Prostate gland (tissue), 2 donors: ENCODE data around the gene RTF1. TPM values are rescaled to one million over a fixed set of nuclear protein-coding genes. Genes with fewer than 3 reads are reported as not detected.

Source experiments
- DNase-seq: peaks from one replicate; pipeline ENCODE4 v3.0.0-alpha.2; 2019; ENCODE audit warnings: low spot score
- H3K27ac ChIP-seq, 2 donors: fragments of 200-600 bp; sonication (generic); 2 replicates each; pipeline ENCODE4 v1.5.1; 2017 to 2019
- H3K27me3 ChIP-seq: fragments of 200-600 bp; sonication (generic); replicated peaks from 2 replicates; pipeline ENCODE4 v1.5.1; 2019; ENCODE audit not compliant: insufficient read depth
- H3K36me3 ChIP-seq, 2 donors: fragments of 200-600 bp; sonication (generic); 1 replicate in 1 of 2; 2 replicates in 1 of 2; pipeline versions ENCODE4 v1.5.1 to v1.8.1; 2017 to 2019
- H3K4me1 ChIP-seq: fragments of 200-600 bp; sonication (generic); replicated peaks from 2 replicates; pipeline ENCODE4 v1.5.1; 2019
- H3K4me3 ChIP-seq, 2 donors: fragments of 200-600 bp; sonication (generic); 2 replicates each; pipeline ENCODE4 v1.5.1; 2017 to 2019
- H3K9me3 ChIP-seq: fragments of 200-600 bp; sonication (generic); 2 replicates; pipeline ENCODE4 v1.5.1; 2017
- CTCF ChIP-seq, 4 experiments: fragments of 200-600 bp in 2 of 4; fragments of 450-650 bp in 2 of 4; sonication (generic) in 2 of 4; IDR thresholded peaks; 1 replicate in 3 of 4; 2 replicates in 1 of 4; pipeline ENCODE4 v1.5.1; 2016 to 2019; ENCODE audit warnings: antibody characterized with exemption in 4 of 4, mild to moderate bottlenecking in 2 of 4, moderate library complexity in 2 of 4
- POLR2A ChIP-seq: fragments of 450-650 bp; IDR thresholded peaks from one replicate; pipeline ENCODE4 v1.6.1; 2016; ENCODE audit warnings: antibody characterized with exemption, mild to moderate bottlenecking
- POLR2AphosphoS5 ChIP-seq: sonication (generic); formaldehyde crosslinking; IDR thresholded peaks from one replicate; pipeline ENCODE4 v1.6.1; 2017; ENCODE audit warnings: antibody characterized with exemption
- WGBS: methylation state at CpG from one replicate; pipeline ENCODE4 v1.1.5; 2018; 5-methylcytosine and 5-hydroxymethylcytosine counted together
- intact Hi-C: fragments of 100-400 bp; cut with DNase I; formaldehyde crosslinking; loops from one replicate; pipeline ENCODE4 v1.14.2; 2022
- total RNA-seq, 2 donors: library from RNA; depleted of rRNA; stranded (reverse); fragments of >200 nt; gene quantifications; one replicate each; pipeline ENCODE4 v1.1.0, GENCODE V29; 2016

Gene RTF1
- total RNA-seq, 2 donors from 2014 or later = 23.8 to 52.4 TPM

- Histone ChIP-seq H3K27me3 (peaks cover 21% of the 10 kb centered on the region), H3K4me3 (peak overlapping the region in 1 of 2 donors; percentile 20), H3K27ac (no peak overlapping the region), H3K36me3 (no peaks in the 10 kb centered on the region), H3K4me1 (peaks cover 16% of the 10 kb centered on the region), H3K9me3 (no peaks in the 10 kb centered on the region)
- no peak for DNase-seq
- intact Hi-C loops = no loop called here
- no peak for TF ChIP-seq POLR2AphosphoS5
- 10% methylated on average over 25 of the region's 56 CpGs for WGBS
These were observed 94.5 kb downstream of the RTF1 start for GRCh38 chr15:41511331-41511898.

- no peak for DNase-seq
- H3K36me3 ChIP-seq = no peaks in the 10 kb centered on the region
- peak overlapping the region in 1 of 2 donors; percentile 20 for H3K4me3 ChIP-seq
- TF ChIP-seq CTCF (IDR thresholded peaks at IDR 0.05) (no peak), POLR2AphosphoS5 (no peak), POLR2A (no peak)
- intact Hi-C loops = no loop called here
- no peak overlapping the region for H3K27ac ChIP-seq
- H3K9me3 ChIP-seq = no peaks in the 10 kb centered on the region
- peaks cover 21% of the 10 kb centered on the region for H3K27me3 ChIP-seq
- WGBS = under 1% methylated on average over 33 of the region's 49 CpGs
- H3K4me1 ChIP-seq = peaks cover 16% of the 10 kb centered on the region
These were observed 95.0 kb downstream of the RTF1 start for GRCh38 chr15:41511899-41512369.

GRCh38 chr15:41512512-41512939, 95.6 kb downstream of the RTF1 start:
- no peak for DNase-seq
- Histone ChIP-seq H3K4me3 (peak overlapping the region in 1 of 2 donors; percentile 9), H3K27ac (no peak overlapping the region), H3K27me3 (peaks cover 21% of the 10 kb centered on the region), H3K4me1 (peaks cover 16% of the 10 kb centered on the region), H3K36me3 (no peaks in the 10 kb centered on the region), H3K9me3 (no peaks in the 10 kb centered on the region)
- WGBS = 7% methylated on average over 33 of the region's 33 CpGs
- TF ChIP-seq POLR2A (no peak), POLR2AphosphoS5 (no peak), CTCF (IDR thresholded peaks at IDR 0.05) (no peak)
- intact Hi-C loops = no loop called here

- Histone ChIP-seq H3K27ac (no peak overlapping the region), H3K27me3 (peaks cover 21% of the 10 kb centered on the region), H3K36me3 (no peaks in the 10 kb centered on the region), H3K4me1 (peaks cover 16% of the 10 kb centered on the region), H3K9me3 (no peaks in the 10 kb centered on the region), H3K4me3 (peak overlapping the region; percentile 9 to 11)
- DNase-seq = no peak
- intact Hi-C loops = no loop called here
- 2% methylated on average over 40 of the region's 40 CpGs for WGBS
- no peak for TF ChIP-seq CTCF (IDR thresholded peaks at IDR 0.05)
- no peak for TF ChIP-seq POLR2AphosphoS5
- TF ChIP-seq POLR2A = no peak
These were observed 96.1 kb downstream of the RTF1 start for GRCh38 chr15:41512940-41513505.

- WGBS = 11% methylated on average over 33 of the region's 33 CpGs
- Histone ChIP-seq H3K4me3 (peak within 1 kb of the TSS; percentile 9 to 11), H3K4me1 (peaks cover 16% of the 10 kb centered on the region), H3K27ac (no peak within 1 kb of the TSS), H3K36me3 (no peaks in the 10 kb centered on the region), H3K9me3 (no peaks in the 10 kb centered on the region), H3K27me3 (peaks cover 21% of the 10 kb centered on the region)
- DNase-seq = no peak
- intact Hi-C loops = no loop called here
- TF ChIP-seq CTCF (IDR thresholded peaks at IDR 0.05) (no peak), POLR2AphosphoS5 (no peak), POLR2A (no peak)
These were observed 96.8 kb downstream of the RTF1 start, which contains the start of gene LTK for GRCh38 chr15:41513506-41514227. LTK (minus strand) TSS chr15:41513827; CDS start chr15:41513709, 118 bp downstream.
